Measurements from ENCODE around the gene ZNF862.

DNA sequence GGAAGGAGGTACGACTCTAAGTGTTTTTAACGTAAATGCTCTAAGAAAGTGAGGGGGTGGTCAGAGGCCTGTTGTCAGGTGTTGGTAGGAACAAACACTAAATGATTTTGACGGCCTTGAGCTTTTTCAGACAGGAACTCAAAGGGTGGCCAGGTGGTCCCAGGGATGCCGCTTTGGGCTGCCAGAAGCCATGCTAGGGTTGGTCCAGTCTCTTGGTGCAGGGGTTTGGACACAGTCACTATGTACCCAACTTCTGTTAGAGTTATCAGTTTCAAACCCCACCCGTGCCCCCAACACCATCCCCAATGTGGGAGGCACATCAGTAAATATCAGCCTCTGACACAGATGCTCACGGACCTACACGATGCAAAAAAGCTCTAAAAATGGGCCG lies 44.9 kb downstream of the ZNF862 start:
- TF ChIP-seq, protein P1, sequence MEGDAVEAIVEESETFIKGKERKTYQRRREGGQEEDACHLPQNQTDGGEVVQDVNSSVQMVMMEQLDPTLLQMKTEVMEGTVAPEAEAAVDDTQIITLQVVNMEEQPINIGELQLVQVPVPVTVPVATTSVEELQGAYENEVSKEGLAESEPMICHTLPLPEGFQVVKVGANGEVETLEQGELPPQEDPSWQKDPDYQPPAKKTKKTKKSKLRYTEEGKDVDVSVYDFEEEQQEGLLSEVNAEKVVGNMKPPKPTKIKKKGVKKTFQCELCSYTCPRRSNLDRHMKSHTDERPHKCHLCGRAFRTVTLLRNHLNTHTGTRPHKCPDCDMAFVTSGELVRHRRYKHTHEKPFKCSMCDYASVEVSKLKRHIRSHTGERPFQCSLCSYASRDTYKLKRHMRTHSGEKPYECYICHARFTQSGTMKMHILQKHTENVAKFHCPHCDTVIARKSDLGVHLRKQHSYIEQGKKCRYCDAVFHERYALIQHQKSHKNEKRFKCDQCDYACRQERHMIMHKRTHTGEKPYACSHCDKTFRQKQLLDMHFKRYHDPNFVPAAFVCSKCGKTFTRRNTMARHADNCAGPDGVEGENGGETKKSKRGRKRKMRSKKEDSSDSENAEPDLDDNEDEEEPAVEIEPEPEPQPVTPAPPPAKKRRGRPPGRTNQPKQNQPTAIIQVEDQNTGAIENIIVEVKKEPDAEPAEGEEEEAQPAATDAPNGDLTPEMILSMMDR (conservative IDR thresholded peaks at IDR 0.05; ENCODE audit: low read depth, low read length): no peak
- no peak for TF ChIP-seq EZH2 (IDR thresholded peaks at IDR 0.05; ENCODE audit: borderline replicate concordance, low read depth, low read length, poor library complexity, severe bottlenecking)
